Prostate gland (tissue), 2 donors: Measurements from ENCODE around the gene CROCC2.

Source experiments
- POLR2A ChIP-seq: fragments of 450-650 bp; IDR thresholded peaks from one replicate; pipeline ENCODE4 v1.6.1; 2016; ENCODE audit warnings: antibody characterized with exemption, mild to moderate bottlenecking
- POLR2AphosphoS5 ChIP-seq: sonication (generic); formaldehyde crosslinking; IDR thresholded peaks from one replicate; pipeline ENCODE4 v1.6.1; 2017; ENCODE audit warnings: antibody characterized with exemption
- TF ChIP-seq, protein P1 (sequence below), 4 experiments: fragments of 200-600 bp in 2 of 4; fragments of 450-650 bp in 2 of 4; sonication (generic) in 2 of 4; IDR thresholded peaks; 1 replicate in 3 of 4; 2 replicates in 1 of 4; pipeline ENCODE4 v1.5.1; 2016 to 2019; ENCODE audit warnings: antibody characterized with exemption in 4 of 4, mild to moderate bottlenecking in 2 of 4, moderate library complexity in 2 of 4

- no peak for TF ChIP-seq POLR2A
- TF ChIP-seq, protein P1, sequence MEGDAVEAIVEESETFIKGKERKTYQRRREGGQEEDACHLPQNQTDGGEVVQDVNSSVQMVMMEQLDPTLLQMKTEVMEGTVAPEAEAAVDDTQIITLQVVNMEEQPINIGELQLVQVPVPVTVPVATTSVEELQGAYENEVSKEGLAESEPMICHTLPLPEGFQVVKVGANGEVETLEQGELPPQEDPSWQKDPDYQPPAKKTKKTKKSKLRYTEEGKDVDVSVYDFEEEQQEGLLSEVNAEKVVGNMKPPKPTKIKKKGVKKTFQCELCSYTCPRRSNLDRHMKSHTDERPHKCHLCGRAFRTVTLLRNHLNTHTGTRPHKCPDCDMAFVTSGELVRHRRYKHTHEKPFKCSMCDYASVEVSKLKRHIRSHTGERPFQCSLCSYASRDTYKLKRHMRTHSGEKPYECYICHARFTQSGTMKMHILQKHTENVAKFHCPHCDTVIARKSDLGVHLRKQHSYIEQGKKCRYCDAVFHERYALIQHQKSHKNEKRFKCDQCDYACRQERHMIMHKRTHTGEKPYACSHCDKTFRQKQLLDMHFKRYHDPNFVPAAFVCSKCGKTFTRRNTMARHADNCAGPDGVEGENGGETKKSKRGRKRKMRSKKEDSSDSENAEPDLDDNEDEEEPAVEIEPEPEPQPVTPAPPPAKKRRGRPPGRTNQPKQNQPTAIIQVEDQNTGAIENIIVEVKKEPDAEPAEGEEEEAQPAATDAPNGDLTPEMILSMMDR (IDR thresholded peaks at IDR 0.05): no peak
- TF ChIP-seq POLR2AphosphoS5: no peak
Measured at GRCh38 chr2:240869956-240870875, 35.9 kb upstream of the CROCC2 start.
